Right hindlimb (tissue), 1 donor: ENCODE results near the gene OXSR1.
"Not testable (repeated sequence)": the region's sequence is repeated elsewhere in the genome, so short reads cannot be mapped to it uniquely, and the experiment has no call there.

Experiments used
- DNase-seq: peaks from one replicate; pipeline ENCODE4 v3.0.0-alpha.2; 2018

Gene OXSR1

DNA sequence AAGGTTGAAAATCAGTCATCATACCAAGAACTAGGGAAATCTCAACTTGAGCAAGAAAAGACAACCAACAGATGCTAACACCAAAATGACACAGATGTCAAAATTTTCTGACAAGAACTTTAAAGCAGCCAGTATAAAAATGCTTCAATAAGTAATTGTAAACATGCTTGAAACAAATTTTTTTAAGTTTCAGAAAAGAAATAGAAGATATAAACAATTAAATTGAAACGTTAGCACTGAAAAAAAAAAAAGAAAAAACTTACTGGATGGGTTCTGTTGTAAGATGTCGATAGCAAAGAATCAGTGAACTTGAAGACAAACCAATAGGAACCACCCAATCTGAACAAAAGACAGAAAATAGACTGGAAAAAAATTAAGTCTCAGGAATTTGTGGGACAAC is 18.8 kb upstream of the OXSR1 start:
- DNase-seq, result no peak

DNA sequence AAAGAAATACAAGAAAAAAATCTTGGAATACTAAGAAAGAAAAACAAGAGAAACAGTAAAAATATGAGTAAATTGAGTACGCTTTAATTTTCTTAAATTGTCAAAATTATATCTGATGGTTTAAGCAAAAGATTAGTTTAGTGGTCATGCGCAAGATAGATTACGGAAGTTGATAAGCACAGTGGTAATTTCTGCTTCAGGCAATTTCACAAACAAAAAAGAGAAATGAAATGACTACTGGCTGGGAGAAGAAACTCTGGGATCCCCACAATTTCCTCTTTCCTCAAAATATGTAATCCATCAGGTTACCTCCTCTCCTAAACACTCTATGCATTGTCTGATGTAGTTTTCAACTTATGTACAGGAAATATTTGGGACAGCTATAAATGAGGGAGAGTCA is 17.9 kb upstream of the OXSR1 start:
- no peak for DNase-seq

GRCh38 chr3:38148311-38148882 is 16.9 kb upstream of the OXSR1 start:
- DNase-seq, result no peak

DNA sequence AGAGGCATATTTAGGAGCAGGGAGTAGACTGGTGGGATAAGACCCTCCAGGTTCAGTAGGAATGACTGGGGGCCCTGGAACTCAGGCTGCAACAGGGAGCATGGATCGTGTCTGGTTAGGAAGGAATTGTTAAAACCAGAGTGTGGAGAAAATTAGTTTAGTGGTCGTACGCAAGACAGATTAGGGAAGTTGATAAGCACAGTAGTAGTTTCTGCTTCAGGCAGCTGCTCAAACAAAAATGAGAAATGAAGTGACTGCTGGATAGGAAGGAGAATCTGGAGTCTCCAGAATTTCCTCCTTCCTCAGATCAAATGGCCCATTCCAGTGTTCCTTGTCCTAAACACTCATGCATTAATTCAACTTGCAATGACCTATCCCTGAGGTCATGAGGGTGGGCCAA is 15.6 kb upstream of the OXSR1 start:
- no peak for DNase-seq

- no peak for DNase-seq
Measured at GRCh38 chr3:38150780-38151528, 14.4 kb upstream of the OXSR1 start.

GRCh38 chr3:38151667-38152265 is 13.6 kb upstream of the OXSR1 start:
- no peak for DNase-seq

- no peak for DNase-seq
Measured at GRCh38 chr3:38152609-38153008, 12.7 kb upstream of the OXSR1 start.

DNA sequence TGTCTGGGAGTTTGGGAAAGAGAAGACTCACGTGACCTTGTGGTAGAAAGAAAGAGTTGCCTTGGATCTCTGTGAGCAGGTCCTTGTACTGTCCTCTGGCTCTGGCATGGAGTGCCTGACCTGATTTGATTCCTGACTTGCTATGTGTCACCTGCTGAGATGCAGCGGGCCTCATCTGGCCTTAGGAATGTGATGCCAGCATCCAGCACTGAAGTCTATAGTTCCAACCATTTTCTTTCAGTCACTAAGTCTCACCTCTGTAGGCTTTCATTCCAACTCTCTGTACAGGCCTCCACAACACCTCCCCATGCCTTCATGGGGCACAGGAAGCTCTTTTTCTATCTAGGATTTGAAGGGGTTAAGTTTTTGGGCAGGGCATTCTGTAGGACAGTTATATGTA is 12.1 kb upstream of the OXSR1 start:
- no peak for DNase-seq

GRCh38 chr3:38154033-38154494 is 11.3 kb upstream of the OXSR1 start:
- DNase-seq, result no peak

DNA sequence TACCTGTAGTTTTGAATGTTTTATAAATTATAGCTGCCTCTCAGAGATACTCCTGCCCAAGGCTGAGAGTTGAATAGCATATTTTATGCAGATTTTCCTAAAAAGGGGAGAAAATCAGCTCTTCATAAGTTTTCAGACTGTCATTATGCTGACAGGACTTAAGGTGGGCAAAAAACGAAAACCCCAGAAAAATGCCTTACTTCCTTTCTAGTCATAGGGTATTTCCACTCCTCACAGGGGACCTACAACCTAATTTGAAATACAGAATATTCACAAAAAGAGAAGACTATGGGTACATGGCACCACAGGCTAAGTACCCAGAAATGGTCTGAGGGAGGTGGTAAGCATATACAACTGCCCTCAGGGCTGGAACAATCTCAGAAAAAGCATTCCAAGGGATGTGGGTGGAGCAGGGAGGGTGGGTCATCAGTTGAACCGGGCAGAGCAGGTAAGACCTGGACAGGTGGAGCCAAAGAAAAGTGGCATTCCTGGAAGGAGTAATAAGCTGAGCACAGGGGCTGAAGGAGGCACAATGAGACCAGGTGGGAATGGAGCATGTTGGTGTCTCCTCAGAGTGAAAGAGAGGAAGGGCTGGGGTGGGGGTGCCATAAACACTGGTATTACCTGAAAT is 10.6 kb upstream of the OXSR1 start:
- DNase-seq, result no peak

GRCh38 chr3:38155825-38156224 is 9.5 kb upstream of the OXSR1 start:
- DNase-seq, result no peak

GRCh38 chr3:38157117-38157516 is 8.2 kb upstream of the OXSR1 start:
- DNase-seq, result no peak

GRCh38 chr3:38157595-38157994 is 7.7 kb upstream of the OXSR1 start:
- no peak for DNase-seq

DNA sequence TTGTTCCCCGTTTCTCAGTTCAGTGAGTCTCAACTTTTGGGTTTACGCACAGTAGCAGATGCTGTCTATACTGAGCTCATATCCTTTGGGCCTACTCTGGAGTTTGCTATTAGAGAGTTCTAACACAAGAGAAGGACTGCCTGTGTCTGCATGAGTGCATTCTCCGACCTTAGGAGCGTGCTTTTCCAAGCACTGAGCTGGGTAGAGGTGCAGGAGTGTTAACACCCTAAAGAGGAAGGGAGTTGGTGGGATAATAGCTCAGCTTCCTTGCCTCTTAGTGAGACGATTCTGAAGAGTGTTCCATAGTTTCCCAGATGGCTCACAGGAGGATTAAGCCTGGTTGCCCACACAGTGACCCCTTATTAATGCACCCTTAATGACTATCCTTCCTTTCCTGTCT is 6.9 kb upstream of the OXSR1 start:
- no peak for DNase-seq

DNA sequence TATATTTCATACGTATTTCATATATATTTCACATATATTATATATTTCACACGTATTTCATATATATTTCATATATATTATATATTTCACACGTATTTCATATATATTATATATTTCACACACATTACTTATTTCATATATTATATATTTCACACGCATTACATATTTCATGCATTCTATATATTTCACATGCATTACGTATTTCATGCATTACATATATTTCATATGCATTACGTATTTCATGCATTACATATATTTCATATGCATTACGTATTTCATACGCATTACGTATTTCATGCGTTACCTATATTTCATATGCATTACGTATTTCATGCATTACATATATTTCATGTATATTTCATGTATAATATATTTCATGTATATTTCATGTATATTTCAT is 4.6 kb upstream of the OXSR1 start:
- DNase-seq, result not testable (repeated sequence)

DNA sequence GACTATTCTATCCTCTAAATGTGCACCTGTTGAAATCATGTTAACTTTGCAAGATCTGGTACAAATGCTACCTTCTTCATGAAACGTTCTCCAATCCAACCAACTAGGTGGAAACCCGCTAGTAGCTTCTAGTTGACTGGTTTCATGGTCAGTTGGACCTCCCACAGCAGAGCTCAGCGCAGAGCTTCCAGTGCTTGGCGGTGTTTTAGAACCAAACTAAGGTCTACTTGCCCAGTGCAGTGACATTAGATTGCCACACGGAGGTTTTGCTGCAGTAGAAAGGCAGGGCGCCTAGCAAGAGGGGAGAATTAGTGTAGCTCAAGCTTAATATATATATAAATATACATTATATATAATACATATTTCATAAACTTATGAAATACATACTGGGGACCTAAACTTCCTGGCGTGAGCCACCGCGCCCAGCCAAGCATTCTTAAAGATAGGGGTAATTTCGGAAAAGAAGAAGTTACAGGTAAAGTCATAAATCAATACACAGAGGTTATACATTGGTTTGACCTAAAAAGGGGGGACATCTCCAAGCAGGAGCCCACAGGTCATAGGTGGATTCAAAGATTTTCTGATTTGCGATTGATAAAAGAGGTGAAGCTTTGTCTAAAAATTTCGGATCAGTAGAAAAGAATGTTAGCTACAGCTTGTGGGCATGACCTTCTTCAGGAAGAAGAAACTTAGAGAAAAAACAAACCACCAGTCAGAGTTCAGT is 2.1 kb upstream of the OXSR1 start:
- DNase-seq, result no peak

- DNase-seq, result no peak
Measured at GRCh38 chr3:38163841-38164642, 1.3 kb upstream of the OXSR1 start.

DNA sequence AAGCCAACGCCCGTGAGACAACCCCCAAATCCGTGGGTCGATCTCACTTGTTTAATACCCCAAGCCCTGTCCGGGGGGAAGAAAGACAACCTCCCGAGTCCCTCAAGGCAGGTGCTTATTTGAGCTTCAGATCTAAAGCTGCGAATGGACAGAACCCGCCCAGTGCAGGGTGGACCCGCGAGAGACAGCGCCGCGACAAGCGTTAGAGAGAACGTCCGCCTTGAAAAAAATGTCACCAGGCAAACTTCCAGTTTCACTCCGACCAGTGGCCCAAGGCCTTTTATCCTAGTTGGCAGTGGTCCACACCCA is 740 bp upstream of the OXSR1 start:
- no peak for DNase-seq

DNA sequence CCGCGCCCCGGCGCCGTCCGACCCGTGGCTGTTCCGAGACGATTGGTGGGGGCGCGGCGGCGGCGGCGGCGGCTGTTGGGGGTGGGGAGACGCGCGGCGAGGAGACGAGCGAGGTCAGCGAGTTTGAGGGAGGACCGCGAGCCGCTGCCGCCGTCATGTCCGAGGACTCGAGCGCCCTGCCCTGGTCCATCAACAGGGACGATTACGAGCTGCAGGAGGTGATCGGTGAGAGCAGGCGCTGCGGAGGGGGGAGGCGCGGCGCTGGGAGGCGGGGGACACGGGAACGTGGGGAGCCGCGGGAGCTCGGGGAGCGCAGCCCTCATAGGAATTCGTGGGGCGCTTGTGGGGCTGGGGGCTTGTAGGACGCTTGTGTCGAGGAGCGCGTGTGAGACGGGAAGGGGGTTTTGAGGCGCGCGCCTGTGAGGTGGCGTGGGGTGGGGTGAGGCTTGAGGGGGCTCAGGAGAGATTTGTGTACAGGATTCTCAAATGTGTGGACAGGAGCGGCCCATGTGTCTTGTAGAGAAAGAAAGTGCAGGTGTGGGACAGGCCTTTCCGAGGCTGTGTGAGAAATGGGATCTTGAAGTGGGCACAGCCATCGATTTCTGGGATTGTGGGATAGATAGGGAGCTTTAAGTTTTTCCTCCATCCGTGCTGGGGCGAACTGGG is 518 bp downstream of the OXSR1 start:
- DNase-seq, result no peak

- no peak for DNase-seq
Measured at GRCh38 chr3:38167591-38167990, 2.3 kb downstream of the OXSR1 start.

DNA sequence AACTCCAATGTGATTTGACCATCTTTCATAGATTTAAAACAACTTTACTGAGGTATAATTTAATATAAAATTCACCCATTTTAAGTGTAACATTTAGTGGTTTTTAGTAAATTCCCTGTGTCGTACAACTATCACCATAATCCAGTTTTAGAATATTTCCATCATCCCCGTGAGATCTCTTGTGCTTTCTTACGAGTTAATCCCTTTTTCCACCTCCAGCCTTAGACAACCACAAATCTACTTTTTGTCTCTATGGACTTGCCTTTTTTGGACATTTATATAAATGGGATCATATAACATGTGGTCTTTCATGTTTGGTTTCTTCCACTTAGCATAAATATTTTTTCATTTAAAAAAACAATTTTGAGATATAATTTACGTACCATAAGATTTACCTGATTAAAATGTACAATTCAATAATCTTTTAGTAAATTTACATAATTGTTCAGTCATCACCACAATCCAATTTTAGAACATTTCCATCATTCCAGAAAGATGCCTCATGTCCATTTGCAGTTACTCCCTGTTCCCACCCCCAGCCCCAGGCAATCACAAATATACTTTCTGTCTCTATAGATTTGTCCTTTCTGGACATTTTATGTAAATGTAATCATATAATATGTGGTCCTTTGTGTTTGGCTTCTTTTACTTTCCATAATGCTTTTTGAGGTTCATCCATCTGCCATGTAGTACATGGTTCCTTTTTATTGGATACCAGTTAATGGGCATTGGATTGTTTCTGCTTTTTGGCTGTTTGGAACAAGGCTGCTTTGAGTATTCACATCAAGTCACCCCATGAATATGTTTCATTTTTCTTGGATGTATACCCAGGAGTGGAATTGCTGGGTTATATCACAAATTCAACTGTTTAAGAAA is 3.1 kb downstream of the OXSR1 start:
- DNase-seq, result no peak
